ENCODE results near the gene LOC101059915.
"Not testable (repeated sequence)": the region's sequence is repeated elsewhere in the genome, so short reads cannot be mapped to it uniquely, and the experiment has no call there.

Gene LOC101059915

DNA sequence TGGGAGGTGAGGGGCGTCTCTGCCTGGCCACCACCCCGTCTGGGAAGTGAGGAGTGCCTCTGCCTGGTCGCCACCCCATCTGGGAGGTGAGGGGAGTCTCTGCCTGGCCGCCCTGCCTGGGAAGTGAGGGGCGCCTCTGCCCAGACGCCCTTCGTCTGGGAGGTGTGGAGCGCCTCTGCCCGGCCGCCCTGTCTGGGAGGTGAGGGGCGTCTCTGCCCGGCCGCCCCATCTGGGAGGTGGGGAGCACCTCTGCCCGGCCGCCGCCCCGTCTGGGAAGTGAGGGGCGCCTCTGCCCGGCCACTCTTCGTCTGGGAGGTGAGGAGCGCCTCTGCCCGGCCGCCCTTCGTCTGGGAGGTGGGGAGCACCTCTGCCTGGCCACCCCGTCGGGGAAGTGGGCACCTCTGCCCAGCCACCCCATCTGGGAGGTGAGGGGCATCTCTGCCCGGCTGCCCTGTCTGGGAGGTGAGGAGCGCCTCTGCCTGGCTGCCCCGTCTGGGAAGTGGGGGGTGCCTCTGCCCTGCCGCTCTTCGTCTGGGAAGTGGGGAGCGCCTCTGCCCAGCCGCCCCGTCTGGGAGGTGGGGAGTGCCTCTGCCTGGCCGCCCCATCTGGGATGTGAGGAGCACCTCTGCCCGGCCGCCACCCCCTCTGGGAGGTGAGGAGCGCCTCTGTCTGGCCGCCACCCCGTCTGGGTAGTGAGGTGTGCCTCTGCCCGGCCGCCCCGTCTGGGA, 8.9 kb downstream of the LOC101059915 start:
- not testable (repeated sequence) for H3K27ac ChIP-seq (ENCODE audit: low read depth in 1 of 2, low read length in 1 of 2); H3K36me3 ChIP-seq (ENCODE audit: control insufficient read depth in 2 of 2, insufficient read depth in 2 of 2, low read length in 1 of 2); DNase-seq (ENCODE audit: low read depth in 6 of 9, low spot score in 9 of 9); H3K9me3 ChIP-seq (ENCODE audit: control insufficient read depth in 2 of 2, insufficient read depth in 1 of 2, low read length in 1 of 2); H3K4me3 ChIP-seq (ENCODE audit: low read length in 2 of 2); H3K27me3 ChIP-seq (ENCODE audit: control insufficient read depth in 2 of 2, insufficient read depth in 1 of 2, low read length in 1 of 2)
- H3K4me1 ChIP-seq (ENCODE audit: control insufficient read depth in 2 of 2, insufficient read depth in 2 of 2, low read length in 2 of 2) = peaks cover 8 to 13% of the 10 kb centered on the region in 2 donors
- 90% methylated on average over 43 of the region's 43 CpGs for WGBS

DNA sequence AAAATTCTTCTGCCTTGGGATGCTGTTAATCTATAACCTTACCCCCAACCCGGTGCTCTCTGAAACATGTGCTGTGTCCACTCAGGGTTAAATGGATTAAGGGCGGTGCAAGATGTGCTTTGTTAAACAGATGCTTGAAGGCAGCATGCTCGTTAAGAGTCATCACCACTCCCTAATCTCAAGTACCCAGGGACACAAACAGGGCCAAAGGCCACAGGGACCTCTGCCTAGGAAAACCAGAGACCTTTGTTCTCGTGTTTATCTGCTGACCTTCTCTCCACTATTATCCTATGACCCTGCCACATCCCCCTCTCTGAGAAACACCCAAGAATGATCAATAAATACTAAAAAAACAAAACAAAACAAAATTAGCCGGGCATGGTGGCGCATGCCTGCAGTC, 9.8 kb downstream of the LOC101059915 start:
- DNase-seq (ENCODE audit: low read depth in 6 of 9, low spot score in 9 of 9); H3K36me3 ChIP-seq (ENCODE audit: control insufficient read depth in 2 of 2, insufficient read depth in 2 of 2, low read length in 1 of 2); H3K4me1 ChIP-seq (ENCODE audit: control insufficient read depth in 2 of 2, insufficient read depth in 2 of 2, low read length in 2 of 2); H3K9me3 ChIP-seq (ENCODE audit: control insufficient read depth in 2 of 2, insufficient read depth in 1 of 2, low read length in 1 of 2); H3K27me3 ChIP-seq (ENCODE audit: control insufficient read depth in 2 of 2, insufficient read depth in 1 of 2, low read length in 1 of 2); H3K27ac ChIP-seq (ENCODE audit: low read depth in 1 of 2, low read length in 1 of 2); H3K4me3 ChIP-seq (ENCODE audit: low read length in 2 of 2): not testable (repeated sequence)
- 97% methylated on average over 4 of the region's 6 CpGs for WGBS

GRCh38 chrX:71679575-71680207, 12.3 kb downstream of the LOC101059915 start:
- Histone ChIP-seq H3K9me3 (ENCODE audit: control insufficient read depth in 2 of 2, insufficient read depth in 1 of 2, low read length in 1 of 2) (peaks cover 0 to 9% of the 10 kb centered on the region in 2 donors), H3K27me3 (ENCODE audit: control insufficient read depth in 2 of 2, insufficient read depth in 1 of 2, low read length in 1 of 2) (no peaks in the 10 kb centered on the region), H3K4me1 (ENCODE audit: control insufficient read depth in 2 of 2, insufficient read depth in 2 of 2, low read length in 2 of 2) (no peaks in the 10 kb centered on the region), H3K4me3 (ENCODE audit: low read length in 2 of 2) (no peak overlapping the region), H3K27ac (ENCODE audit: low read depth in 1 of 2, low read length in 1 of 2) (no peak overlapping the region), H3K36me3 (ENCODE audit: control insufficient read depth in 2 of 2, insufficient read depth in 2 of 2, low read length in 1 of 2) (no peaks in the 10 kb centered on the region)
- no peak for DNase-seq (ENCODE audit: low read depth in 6 of 9, low spot score in 9 of 9)
- 88% methylated on average over 4 of the region's 4 CpGs for WGBS

GRCh38 chrX:71696641-71697465, 29.5 kb downstream of the LOC101059915 start:
- H3K36me3 ChIP-seq (ENCODE audit: control insufficient read depth in 2 of 2, insufficient read depth in 2 of 2, low read length in 1 of 2); DNase-seq (ENCODE audit: low read depth in 6 of 9, low spot score in 9 of 9); H3K4me3 ChIP-seq (ENCODE audit: low read length in 2 of 2); H3K9me3 ChIP-seq (ENCODE audit: control insufficient read depth in 2 of 2, insufficient read depth in 1 of 2, low read length in 1 of 2); H3K27ac ChIP-seq (ENCODE audit: low read depth in 1 of 2, low read length in 1 of 2); H3K27me3 ChIP-seq (ENCODE audit: control insufficient read depth in 2 of 2, insufficient read depth in 1 of 2, low read length in 1 of 2); H3K4me1 ChIP-seq (ENCODE audit: control insufficient read depth in 2 of 2, insufficient read depth in 2 of 2, low read length in 2 of 2): not testable (repeated sequence)
- no CpG with 5 or more reads among the region's 24 CpGs for WGBS

GRCh38 chrX:71697466-71698298, 30.3 kb downstream of the LOC101059915 start:
- H3K4me1 ChIP-seq (ENCODE audit: control insufficient read depth in 2 of 2, insufficient read depth in 2 of 2, low read length in 2 of 2); H3K27ac ChIP-seq (ENCODE audit: low read depth in 1 of 2, low read length in 1 of 2); H3K9me3 ChIP-seq (ENCODE audit: control insufficient read depth in 2 of 2, insufficient read depth in 1 of 2, low read length in 1 of 2); DNase-seq (ENCODE audit: low read depth in 6 of 9, low spot score in 9 of 9); H3K4me3 ChIP-seq (ENCODE audit: low read length in 2 of 2); H3K36me3 ChIP-seq (ENCODE audit: control insufficient read depth in 2 of 2, insufficient read depth in 2 of 2, low read length in 1 of 2); H3K27me3 ChIP-seq (ENCODE audit: control insufficient read depth in 2 of 2, insufficient read depth in 1 of 2, low read length in 1 of 2): not testable (repeated sequence)
- no CpG with 5 or more reads among the region's 17 CpGs for WGBS

- no CpG with 5 or more reads among the region's 12 CpGs for WGBS
- not testable (repeated sequence) for H3K27me3 ChIP-seq (ENCODE audit: control insufficient read depth in 2 of 2, insufficient read depth in 1 of 2, low read length in 1 of 2); H3K4me1 ChIP-seq (ENCODE audit: control insufficient read depth in 2 of 2, insufficient read depth in 2 of 2, low read length in 2 of 2); H3K4me3 ChIP-seq (ENCODE audit: low read length in 2 of 2); H3K9me3 ChIP-seq (ENCODE audit: control insufficient read depth in 2 of 2, insufficient read depth in 1 of 2, low read length in 1 of 2); H3K36me3 ChIP-seq (ENCODE audit: control insufficient read depth in 2 of 2, insufficient read depth in 2 of 2, low read length in 1 of 2); DNase-seq (ENCODE audit: low read depth in 6 of 9, low spot score in 9 of 9); H3K27ac ChIP-seq (ENCODE audit: low read depth in 1 of 2, low read length in 1 of 2)
Measured at GRCh38 chrX:71698299-71699022, 31.1 kb downstream of the LOC101059915 start.

GRCh38 chrX:71699023-71699344, 31.6 kb downstream of the LOC101059915 start:
- no CpG with 5 or more reads among the region's 4 CpGs for WGBS
- not testable (repeated sequence) for H3K9me3 ChIP-seq (ENCODE audit: control insufficient read depth in 2 of 2, insufficient read depth in 1 of 2, low read length in 1 of 2); H3K36me3 ChIP-seq (ENCODE audit: control insufficient read depth in 2 of 2, insufficient read depth in 2 of 2, low read length in 1 of 2); H3K4me1 ChIP-seq (ENCODE audit: control insufficient read depth in 2 of 2, insufficient read depth in 2 of 2, low read length in 2 of 2); H3K27ac ChIP-seq (ENCODE audit: low read depth in 1 of 2, low read length in 1 of 2); H3K4me3 ChIP-seq (ENCODE audit: low read length in 2 of 2); H3K27me3 ChIP-seq (ENCODE audit: control insufficient read depth in 2 of 2, insufficient read depth in 1 of 2, low read length in 1 of 2); DNase-seq (ENCODE audit: low read depth in 6 of 9, low spot score in 9 of 9)

GRCh38 chrX:71702853-71703252, 35.5 kb downstream of the LOC101059915 start:
- DNase-seq (ENCODE audit: low read depth in 6 of 9, low spot score in 9 of 9); H3K4me1 ChIP-seq (ENCODE audit: control insufficient read depth in 2 of 2, insufficient read depth in 2 of 2, low read length in 2 of 2); H3K27me3 ChIP-seq (ENCODE audit: control insufficient read depth in 2 of 2, insufficient read depth in 1 of 2, low read length in 1 of 2); H3K36me3 ChIP-seq (ENCODE audit: control insufficient read depth in 2 of 2, insufficient read depth in 2 of 2, low read length in 1 of 2); H3K4me3 ChIP-seq (ENCODE audit: low read length in 2 of 2); H3K27ac ChIP-seq (ENCODE audit: low read depth in 1 of 2, low read length in 1 of 2); H3K9me3 ChIP-seq (ENCODE audit: control insufficient read depth in 2 of 2, insufficient read depth in 1 of 2, low read length in 1 of 2): not testable (repeated sequence)
- WGBS = no CpG with 5 or more reads among the region's 12 CpGs
